ENCODE measurements around the gene GOLGA8T.
"Not testable (repeated sequence)": the region's sequence is repeated elsewhere in the genome, so short reads cannot be mapped to it uniquely, and the experiment has no call there.

DNA sequence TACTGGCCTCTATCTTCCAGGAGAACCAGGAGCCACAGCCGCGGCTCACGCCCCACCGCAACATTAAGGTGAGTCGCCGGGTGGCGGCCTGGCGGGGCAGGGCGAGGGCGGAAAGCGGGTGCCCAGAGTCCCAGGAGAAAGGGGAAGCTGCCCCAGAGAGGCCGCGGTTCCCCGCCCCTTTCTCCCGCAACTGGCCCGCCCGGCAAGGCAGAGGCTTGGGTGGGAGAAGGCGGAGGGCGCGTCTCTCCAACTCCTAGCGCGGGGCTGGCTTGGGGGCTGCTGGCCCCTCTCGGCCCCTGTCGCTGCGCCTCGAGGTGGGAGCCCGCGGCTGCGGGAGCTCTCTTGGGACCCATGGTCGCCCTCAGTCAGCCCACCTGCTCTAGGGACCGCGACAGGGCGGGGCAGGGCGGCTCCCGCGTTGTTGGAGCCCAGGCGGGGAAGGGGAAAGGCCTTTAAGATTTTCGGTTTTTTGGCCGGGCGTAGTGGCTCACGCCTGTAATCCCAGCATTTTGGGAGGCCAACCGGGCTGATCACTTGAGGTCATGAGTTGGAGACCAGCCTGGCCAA, 30.8 kb upstream of the GOLGA8T start:
- not testable (repeated sequence) for TF ChIP-seq POLR2A (IDR thresholded peaks at IDR 0.05)
- TF ChIP-seq, protein P1, sequence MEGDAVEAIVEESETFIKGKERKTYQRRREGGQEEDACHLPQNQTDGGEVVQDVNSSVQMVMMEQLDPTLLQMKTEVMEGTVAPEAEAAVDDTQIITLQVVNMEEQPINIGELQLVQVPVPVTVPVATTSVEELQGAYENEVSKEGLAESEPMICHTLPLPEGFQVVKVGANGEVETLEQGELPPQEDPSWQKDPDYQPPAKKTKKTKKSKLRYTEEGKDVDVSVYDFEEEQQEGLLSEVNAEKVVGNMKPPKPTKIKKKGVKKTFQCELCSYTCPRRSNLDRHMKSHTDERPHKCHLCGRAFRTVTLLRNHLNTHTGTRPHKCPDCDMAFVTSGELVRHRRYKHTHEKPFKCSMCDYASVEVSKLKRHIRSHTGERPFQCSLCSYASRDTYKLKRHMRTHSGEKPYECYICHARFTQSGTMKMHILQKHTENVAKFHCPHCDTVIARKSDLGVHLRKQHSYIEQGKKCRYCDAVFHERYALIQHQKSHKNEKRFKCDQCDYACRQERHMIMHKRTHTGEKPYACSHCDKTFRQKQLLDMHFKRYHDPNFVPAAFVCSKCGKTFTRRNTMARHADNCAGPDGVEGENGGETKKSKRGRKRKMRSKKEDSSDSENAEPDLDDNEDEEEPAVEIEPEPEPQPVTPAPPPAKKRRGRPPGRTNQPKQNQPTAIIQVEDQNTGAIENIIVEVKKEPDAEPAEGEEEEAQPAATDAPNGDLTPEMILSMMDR (IDR thresholded peaks at IDR 0.05), result not testable (repeated sequence)
